ENCODE measurements around the gene STKLD1.
"Not testable (repeated sequence)": the region's sequence is repeated elsewhere in the genome, so short reads cannot be mapped to it uniquely, and the experiment has no call there.

The STKLD1 gene

GRCh38 chr9:133389025-133389557 lies 12.9 kb downstream of the STKLD1 start:
- DNase-seq, result no peak

GRCh38 chr9:133389562-133389961 lies 13.4 kb downstream of the STKLD1 start:
- no peak for DNase-seq

GRCh38 chr9:133390713-133391112 lies 14.5 kb downstream of the STKLD1 start:
- DNase-seq, result no peak

GRCh38 chr9:133391449-133391848 lies 15.3 kb downstream of the STKLD1 start:
- not testable (repeated sequence) for DNase-seq

- not testable (repeated sequence) for DNase-seq
These were observed 16.1 kb downstream of the STKLD1 start for GRCh38 chr9:133392308-133392707.

- DNase-seq, result no peak
These were observed 17.2 kb downstream of the STKLD1 start for GRCh38 chr9:133393399-133393798.

- DNase-seq, result no peak
These were observed 18.6 kb downstream of the STKLD1 start for GRCh38 chr9:133394687-133395271.

- DNase-seq, result no peak
These were observed 20.8 kb downstream of the STKLD1 start for GRCh38 chr9:133396952-133397351.

GRCh38 chr9:133397370-133397769 lies 21.2 kb downstream of the STKLD1 start:
- no peak for DNase-seq

- DNase-seq, result no peak
These were observed 21.7 kb downstream of the STKLD1 start for GRCh38 chr9:133397895-133398294.

- DNase-seq, result no peak
These were observed 24.1 kb downstream of the STKLD1 start for GRCh38 chr9:133400292-133400691.

GRCh38 chr9:133401588-133401987 lies 25.4 kb downstream of the STKLD1 start:
- DNase-seq, result no peak

- no peak for DNase-seq
These were observed 26.5 kb downstream of the STKLD1 start for GRCh38 chr9:133402689-133403088.

GRCh38 chr9:133403766-133404453 lies 27.7 kb downstream of the STKLD1 start:
- peak; percentile 49 for DNase-seq

- DNase-seq, result no peak
These were observed 28.4 kb downstream of the STKLD1 start for GRCh38 chr9:133404454-133405002.

GRCh38 chr9:133405508-133406438 lies 29.6 kb downstream of the STKLD1 start:
- no peak for DNase-seq

GRCh38 chr9:133406480-133407307 lies 30.5 kb downstream of the STKLD1 start:
- peak; percentile 71 for DNase-seq

- no peak for DNase-seq
These were observed 31.9 kb downstream of the STKLD1 start for GRCh38 chr9:133408042-133408441.

GRCh38 chr9:133415170-133415569 lies 39.0 kb downstream of the STKLD1 start:
- DNase-seq, result no peak

GRCh38 chr9:133417541-133418461 lies 41.6 kb downstream of the STKLD1 start, which contains the start of gene REXO4:
REXO4 (minus strand) TSS chr9:133418010; CDS start chr9:133417844, 166 bp downstream.
- peak; percentile 78 for DNase-seq

GRCh38 chr9:133419005-133419404 lies 42.8 kb downstream of the STKLD1 start:
- no peak for DNase-seq

All from central memory CD4-positive, alpha-beta T cell (primary cell).